A673 (cell line): ENCODE data around the gene SLC22A4. TPM values are rescaled to one million over a fixed set of nuclear protein-coding genes. Genes with fewer than 3 reads are reported as not detected.

Source experiments
- BruUV-seq: library from RNA; stranded (reverse); fragments of 400-500 nt; replicated peaks from 2 replicates; lab custom pipeline; 2021; lab: Mats Ljungman, UMichigan
- CTCF ChIA-PET: fragments of 300-600 bp; sonication (Branson Sonifier 250); formaldehyde crosslinking; loops from one replicate; lab custom pipeline; 2022; ENCODE audit warnings: antibody characterized with exemption; lab: Charles Lee
- POLR2A ChIA-PET: fragments of 300-600 bp; sonication (Branson Sonifier 250); formaldehyde crosslinking; loops from one replicate; lab custom pipeline; 2022; ENCODE audit warnings: antibody characterized with exemption; ENCODE audit not compliant: low non-redundant PET; lab: Charles Lee
- DNase-seq: peaks from one replicate; pipeline ENCODE4 v3.0.0-alpha.2; 2015; ENCODE audit warnings: low spot score
- H3K27ac ChIP-seq: fragments of 200-600 bp; sonication (generic); 2 replicates; pipeline ENCODE4 v1.5.1; 2016; ENCODE audit warnings: mixed run types, low read depth, mild to moderate bottlenecking, mixed read lengths, antibody characterized with exemption, low read length; ENCODE audit not compliant: poor library complexity, severe bottlenecking
- H3K27me3 ChIP-seq: fragments of 200-600 bp; sonication (generic); replicated peaks from 2 replicates; pipeline ENCODE4 v1.6.1; 2017; ENCODE audit warnings: mixed run types, low read depth, mild to moderate bottlenecking, mixed read lengths, antibody characterized with exemption, low read length; ENCODE audit not compliant: insufficient read depth, poor library complexity
- H3K36me3 ChIP-seq: fragments of 200-600 bp; sonication (generic); 2 replicates; pipeline ENCODE4 v1.6.1; 2016; ENCODE audit warnings: mixed run types, mild to moderate bottlenecking, mixed read lengths, antibody characterized with exemption, low read length; ENCODE audit not compliant: insufficient read depth, poor library complexity, severe bottlenecking
- H3K4me1 ChIP-seq: fragments of 200-600 bp; sonication (generic); 2 replicates; pipeline ENCODE4 v1.6.1; 2017; ENCODE audit warnings: mixed run types, mild to moderate bottlenecking, mixed read lengths, antibody characterized with exemption, low read length; ENCODE audit not compliant: insufficient read depth, poor library complexity, severe bottlenecking
- H3K4me3 ChIP-seq: fragments of 200-600 bp; sonication (generic); 2 replicates; pipeline ENCODE4 v1.5.1; 2016; ENCODE audit warnings: low read depth, mixed run types, mild to moderate bottlenecking, mixed read lengths, low read length; ENCODE audit not compliant: poor library complexity, severe bottlenecking
- H3K9me3 ChIP-seq: fragments of 200-600 bp; sonication (generic); 2 replicates; pipeline ENCODE4 v1.6.1; 2016; ENCODE audit warnings: mixed run types, low read depth, mild to moderate bottlenecking, mixed read lengths, antibody characterized with exemption, low read length; ENCODE audit not compliant: poor library complexity, severe bottlenecking
- CTCF ChIP-seq: fragments of 300-800, 200-600 bp; sonication (generic); conservative IDR thresholded peaks from 2 replicates; pipeline ENCODE4 v1.5.1; 2017; ENCODE audit warnings: low read depth, mild to moderate bottlenecking, antibody characterized with exemption, low read length, moderate library complexity, mixed read lengths
- EZH2 ChIP-seq: fragments of 200-600 bp; sonication (generic); IDR thresholded peaks from 2 replicates; pipeline ENCODE4 v1.6.1; 2017; ENCODE audit warnings: borderline replicate concordance, low read depth, mild to moderate bottlenecking, mixed read lengths, antibody characterized with exemption, low read length; ENCODE audit not compliant: poor library complexity, severe bottlenecking
- intact Hi-C: fragments of 100-400 bp; cut with micrococcal nuclease; formaldehyde crosslinking; loops from one replicate; pipeline ENCODE4 v1.10.0; 2022; ENCODE audit not compliant: unreplicated experiment
- total RNA-seq: library from RNA; stranded (reverse); gene quantifications from 2 replicates; pipeline ENCODE4 v1.2.3, GENCODE V29; 2021

SLC22A4 gene
- total RNA-seq, 1 experiment from 2014 or later: 0.99 TPM

GRCh38 chr5:132376694-132377641 is 82.8 kb downstream of the SLC22A4 start:
- DNase-seq: no peak
- no peaks in the 10 kb centered on the region for H3K36me3 ChIP-seq
- H3K27ac ChIP-seq: no peak overlapping the region
- TF ChIP-seq CTCF (no peak), EZH2 (no peak)
- POLR2A ChIA-PET: no interaction called here
- no peaks in the 10 kb centered on the region for H3K9me3 ChIP-seq
- H3K4me3 ChIP-seq: no peak overlapping the region
- H3K27me3 ChIP-seq: no peaks in the 10 kb centered on the region
- BruUV-seq: no TSS peak
- H3K4me1 ChIP-seq: no peaks in the 10 kb centered on the region
- CTCF ChIA-PET: no interaction called here
- intact Hi-C loops: no loop called here

GRCh38 chr5:132377738-132378137 is 83.5 kb downstream of the SLC22A4 start:
- Histone ChIP-seq H3K4me1 (no peaks in the 10 kb centered on the region), H3K27ac (no peak overlapping the region), H3K27me3 (no peaks in the 10 kb centered on the region), H3K4me3 (no peak overlapping the region), H3K36me3 (no peaks in the 10 kb centered on the region), H3K9me3 (no peaks in the 10 kb centered on the region)
- BruUV-seq: no TSS peak
- intact Hi-C loops: no loop called here
- ChIA-PET CTCF (no interaction called here), POLR2A (no interaction called here)
- TF ChIP-seq EZH2: no peak
- TF ChIP-seq CTCF: no peak
- no peak for DNase-seq

- Histone ChIP-seq H3K4me1 (no peaks in the 10 kb centered on the region), H3K4me3 (no peak overlapping the region), H3K9me3 (no peaks in the 10 kb centered on the region), H3K36me3 (no peaks in the 10 kb centered on the region), H3K27ac (no peak overlapping the region), H3K27me3 (no peaks in the 10 kb centered on the region)
- ChIA-PET CTCF (no interaction called here), POLR2A (no interaction called here)
- no peak for DNase-seq
- intact Hi-C loops: no loop called here
- no TSS peak for BruUV-seq
- TF ChIP-seq CTCF: no peak
- no peak for TF ChIP-seq EZH2
Measured at GRCh38 chr5:132378580-132378979, 84.4 kb downstream of the SLC22A4 start.
